Measurements from ENCODE around the gene SLC35E4. TPM values are rescaled to one million over a fixed set of nuclear protein-coding genes. Genes with fewer than 3 reads are reported as not detected.

Gene SLC35E4
- total and polyA plus RNA-seq, 4 donors, result 0.14 to 1.2 (median 0.30) TPM

- no peak for TF ChIP-seq FOXA2 (IDR thresholded peaks at IDR 0.05)
- no peak for TF ChIP-seq YY1 (IDR thresholded peaks at IDR 0.05)
- no peak for TF ChIP-seq EGR1 (IDR thresholded peaks at IDR 0.05; ENCODE audit: low read depth in 2 of 2)
- TF ChIP-seq HNF4G (IDR thresholded peaks at IDR 0.05), result no peak
- no peak for TF ChIP-seq REST (IDR thresholded peaks at IDR 0.05)
- TF ChIP-seq RXRA (IDR thresholded peaks at IDR 0.05), result no peak
- no peak for TF ChIP-seq RAD21 (IDR thresholded peaks at IDR 0.05)
- no peak for TF ChIP-seq ATF3 (IDR thresholded peaks at IDR 0.05)
- no peak for TF ChIP-seq FOXA1 (IDR thresholded peaks at IDR 0.05)
- TF ChIP-seq GABPA (IDR thresholded peaks at IDR 0.05 in 1 of 2, conservative IDR thresholded peaks at IDR 0.05 in 1 of 2), result no peak
- TF ChIP-seq MAX (IDR thresholded peaks at IDR 0.05), result no peak
- TF ChIP-seq SP1 (IDR thresholded peaks at IDR 0.05), result no peak
- no peak for TF ChIP-seq HNF4A (conservative IDR thresholded peaks at IDR 0.05)
- TF ChIP-seq, protein P1, sequence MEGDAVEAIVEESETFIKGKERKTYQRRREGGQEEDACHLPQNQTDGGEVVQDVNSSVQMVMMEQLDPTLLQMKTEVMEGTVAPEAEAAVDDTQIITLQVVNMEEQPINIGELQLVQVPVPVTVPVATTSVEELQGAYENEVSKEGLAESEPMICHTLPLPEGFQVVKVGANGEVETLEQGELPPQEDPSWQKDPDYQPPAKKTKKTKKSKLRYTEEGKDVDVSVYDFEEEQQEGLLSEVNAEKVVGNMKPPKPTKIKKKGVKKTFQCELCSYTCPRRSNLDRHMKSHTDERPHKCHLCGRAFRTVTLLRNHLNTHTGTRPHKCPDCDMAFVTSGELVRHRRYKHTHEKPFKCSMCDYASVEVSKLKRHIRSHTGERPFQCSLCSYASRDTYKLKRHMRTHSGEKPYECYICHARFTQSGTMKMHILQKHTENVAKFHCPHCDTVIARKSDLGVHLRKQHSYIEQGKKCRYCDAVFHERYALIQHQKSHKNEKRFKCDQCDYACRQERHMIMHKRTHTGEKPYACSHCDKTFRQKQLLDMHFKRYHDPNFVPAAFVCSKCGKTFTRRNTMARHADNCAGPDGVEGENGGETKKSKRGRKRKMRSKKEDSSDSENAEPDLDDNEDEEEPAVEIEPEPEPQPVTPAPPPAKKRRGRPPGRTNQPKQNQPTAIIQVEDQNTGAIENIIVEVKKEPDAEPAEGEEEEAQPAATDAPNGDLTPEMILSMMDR (IDR thresholded peaks at IDR 0.05; ENCODE audit: low read depth, low read length, missing input control), result no peak
- no peak for TF ChIP-seq ZBTB33 (IDR thresholded peaks at IDR 0.05)
- Histone ChIP-seq H3K27me3 (ENCODE audit: control insufficient read depth in 4 of 4, insufficient read depth in 4 of 4, low read length in 3 of 4) (no peaks in the 10 kb centered on the region), H3K4me1 (ENCODE audit: control insufficient read depth in 4 of 4, insufficient read depth in 4 of 4, low read length in 3 of 4) (peaks cover 3 to 10% (median 7%) of the 10 kb centered on the region in 4 donors), H3K4me3 (ENCODE audit: low read depth in 1 of 3, low read length in 3 of 3) (no peak overlapping the region), H3K9me3 (ENCODE audit: control insufficient read depth in 4 of 4, low read length in 3 of 4) (no peaks in the 10 kb centered on the region), H3K9ac (ENCODE audit: low read depth in 1 of 2, low read length in 2 of 2) (no peak overlapping the region), H3K27ac (ENCODE audit: low read depth in 1 of 2, low read length in 2 of 2) (no peak overlapping the region), H3K36me3 (ENCODE audit: control insufficient read depth in 4 of 4, insufficient read depth in 3 of 4, low read depth in 1 of 4, low read length in 3 of 4) (no peaks in the 10 kb centered on the region)
- DNase-seq (ENCODE audit: low spot score), result no peak
- 82% methylated on average over 5 of the region's 5 CpGs for WGBS
Observed at GRCh38 chr22:30601464-30601863, 34.1 kb upstream of the SLC35E4 start.

- WGBS, result 50% methylated on average over 3 of the region's 3 CpGs
- no peak overlapping the region for H3K27ac ChIP-seq (ENCODE audit: low read depth in 1 of 2, low read length in 2 of 2)
Observed at GRCh38 chr22:30602049-30602448, 33.5 kb upstream of the SLC35E4 start.

More at GRCh38 chr22:30602049-30602448, 33.5 kb upstream of the SLC35E4 start:
- TF ChIP-seq, protein P1 (IDR thresholded peaks at IDR 0.05; ENCODE audit: low read depth, low read length, missing input control), result peak; percentile 21
- TF ChIP-seq HNF4G (IDR thresholded peaks at IDR 0.05) (no peak), JUND (IDR thresholded peaks at IDR 0.05) (no peak), RAD21 (IDR thresholded peaks at IDR 0.05) (peak; percentile 65 to 73)
- no peak overlapping the region for H3K4me3 ChIP-seq (ENCODE audit: low read depth in 1 of 3, low read length in 3 of 3)
- peaks cover 3 to 15% (median 8%) of the 10 kb centered on the region in 4 donors for H3K4me1 ChIP-seq (ENCODE audit: control insufficient read depth in 4 of 4, insufficient read depth in 4 of 4, low read length in 3 of 4)
- no peaks in the 10 kb centered on the region for H3K36me3 ChIP-seq (ENCODE audit: control insufficient read depth in 4 of 4, insufficient read depth in 3 of 4, low read depth in 1 of 4, low read length in 3 of 4)
- H3K9me3 ChIP-seq (ENCODE audit: control insufficient read depth in 4 of 4, low read length in 3 of 4), result no peaks in the 10 kb centered on the region
- no peak for DNase-seq (ENCODE audit: low spot score)
- H3K9ac ChIP-seq (ENCODE audit: low read depth in 1 of 2, low read length in 2 of 2), result no peak overlapping the region
- no peaks in the 10 kb centered on the region for H3K27me3 ChIP-seq (ENCODE audit: control insufficient read depth in 4 of 4, insufficient read depth in 4 of 4, low read length in 3 of 4)

Measured in liver (tissue), 9 donors.